Lower leg skin (tissue), 3 donors: ENCODE measurements around the gene CNOT1.

Source experiments
- CTCF ChIP-seq, 3 donors: fragments of 450-650 bp; IDR thresholded peaks; one replicate each; pipeline ENCODE4 v1.5.1; 2016; ENCODE audit warnings: antibody characterized with exemption in 3 of 3, mild to moderate bottlenecking in 3 of 3, moderate library complexity in 2 of 3
- POLR2A ChIP-seq, 2 donors: fragments of 450-650 bp; IDR thresholded peaks; one replicate each; pipeline ENCODE4 v1.6.1; 2016 to 2017; ENCODE audit warnings: antibody characterized with exemption in 2 of 2, mild to moderate bottlenecking in 1 of 2, moderate library complexity in 1 of 2

GRCh38 chr16:58670946-58671583 lies 41.4 kb upstream of the CNOT1 start:
- TF ChIP-seq CTCF (IDR thresholded peaks at IDR 0.05), result no peak
- no peak for TF ChIP-seq POLR2A (IDR thresholded peaks at IDR 0.05)
